HG03159 (cell line): ENCODE measurements around the gene SFMBT1.

Source experiments
- ATAC-seq: cut with Tn5 transposase; IDR thresholded peaks from one replicate; pipeline ENCODE4 v1.9.1; 2021; ENCODE audit warnings: mild to moderate bottlenecking, moderate library complexity; ENCODE audit not compliant: unreplicated experiment

Gene SFMBT1

DNA sequence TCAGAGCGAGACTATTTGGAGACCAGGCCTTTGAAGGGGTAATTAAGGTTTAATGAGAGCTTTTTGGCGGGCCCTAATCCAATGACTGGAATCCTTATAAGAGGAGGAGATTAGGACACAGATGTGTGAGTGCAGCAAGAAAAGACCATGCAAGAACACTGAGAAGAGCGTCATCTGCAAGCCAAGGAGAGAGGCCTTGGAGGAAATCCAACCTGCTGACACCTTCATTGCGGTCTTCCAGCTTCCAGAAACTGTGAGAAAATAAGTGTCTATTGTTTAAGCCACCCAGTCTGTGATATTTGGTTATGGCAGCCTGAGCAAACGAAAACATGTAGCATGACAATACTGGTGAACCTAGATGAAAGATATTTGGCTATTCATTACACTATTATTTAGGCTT, 188.0 kb downstream of the SFMBT1 start:
- no peak for ATAC-seq

DNA sequence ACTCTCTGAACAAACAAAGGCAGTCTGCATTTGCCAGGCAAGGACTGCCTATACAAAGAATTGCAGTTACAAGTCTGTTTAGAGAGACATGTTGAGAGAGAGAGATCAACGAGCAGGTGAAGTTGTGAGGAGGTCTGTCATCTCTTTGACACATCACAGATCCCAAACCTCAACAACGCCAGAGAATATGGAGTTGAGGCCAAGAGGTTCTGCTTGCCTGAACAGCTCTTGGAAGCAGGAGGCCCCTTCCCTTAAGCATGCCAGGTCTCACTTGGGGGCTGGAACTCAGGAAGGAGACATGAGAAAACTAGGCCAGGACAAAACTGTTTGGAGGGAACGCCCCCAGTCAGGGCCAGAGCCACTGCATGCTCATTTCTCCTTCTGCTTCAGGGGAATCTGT, 188.7 kb downstream of the SFMBT1 start:
- ATAC-seq, result no peak

DNA sequence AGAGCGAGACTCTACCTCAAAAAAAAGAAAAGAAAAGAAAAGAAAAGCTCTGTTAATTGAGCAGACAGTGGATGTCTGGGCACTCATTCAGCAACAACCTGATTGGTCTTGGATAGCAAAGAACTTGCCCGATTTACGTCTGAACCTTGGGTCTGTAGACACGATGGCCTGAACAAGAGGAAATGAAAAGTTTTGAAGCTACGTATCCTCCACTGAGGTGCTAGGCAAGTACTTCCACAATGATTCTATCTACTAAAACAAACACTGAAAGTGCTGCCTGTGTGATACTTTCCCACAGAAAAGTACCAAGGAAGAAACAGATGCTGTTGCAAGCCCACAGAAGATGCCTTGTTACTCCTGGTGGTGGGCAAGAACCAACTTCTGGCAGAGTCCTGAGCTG, 189.2 kb downstream of the SFMBT1 start:
- no peak for ATAC-seq

DNA sequence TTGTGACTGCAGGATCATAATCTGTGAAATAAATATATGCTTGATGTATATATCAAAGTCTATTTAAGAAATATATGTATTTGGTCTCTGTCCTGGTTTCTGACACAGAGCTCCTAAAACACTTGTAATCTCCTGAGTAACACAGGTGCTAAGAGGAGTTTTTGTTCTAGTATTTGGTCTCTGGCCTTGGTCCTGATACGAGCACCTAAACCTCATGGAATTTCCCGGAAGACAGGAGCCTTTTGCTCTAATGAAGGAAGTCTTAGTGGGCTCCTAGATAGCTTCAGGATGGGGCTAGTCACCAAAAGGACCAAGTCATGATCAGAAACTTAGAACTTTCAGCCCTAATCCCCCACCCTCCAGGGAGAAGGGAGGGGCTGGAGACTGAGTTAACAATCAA, 191.9 kb downstream of the SFMBT1 start:
- ATAC-seq, result no peak
